KMS-11 (cell line): ENCODE results near the gene YBX2.

ENCODE experiments used
- H2AFZ ChIP-seq: fragments of 200-600 bp; sonication (generic); 2 replicates; pipeline ENCODE4 v1.6.1; 2016; ENCODE audit warnings: antibody characterized with exemption, mixed run types, low read depth
- H3K27ac ChIP-seq: fragments of 200-600 bp; sonication (generic); 2 replicates; pipeline ENCODE4 v1.6.1; 2016; ENCODE audit warnings: mild to moderate bottlenecking, mixed run types
- H3K27me3 ChIP-seq: fragments of 200-600 bp; sonication (generic); 2 replicates; pipeline ENCODE4 v1.6.1; 2017; ENCODE audit warnings: mild to moderate bottlenecking, low read depth, mixed run types, moderate library complexity; ENCODE audit not compliant: insufficient read depth
- H3K36me3 ChIP-seq: fragments of 200-600 bp; sonication (generic); 2 replicates; pipeline ENCODE4 v1.6.1; 2017; ENCODE audit warnings: mild to moderate bottlenecking, mixed run types; ENCODE audit not compliant: insufficient read depth
- H3K4me1 ChIP-seq: fragments of 200-600 bp; sonication (generic); 2 replicates; pipeline ENCODE4 v1.6.1; 2016; ENCODE audit warnings: mild to moderate bottlenecking, low read depth, mixed run types; ENCODE audit not compliant: poor library complexity, severe bottlenecking
- H3K4me2 ChIP-seq: fragments of 200-600 bp; sonication (generic); 2 replicates; pipeline ENCODE4 v1.7.0; 2016; ENCODE audit warnings: mild to moderate bottlenecking, mixed run types
- H3K4me3 ChIP-seq: fragments of 200-600 bp; sonication (generic); IDR thresholded peaks from 2 replicates; pipeline ENCODE4 v1.6.1; 2017; ENCODE audit warnings: low read depth, low read length, mixed read lengths; ENCODE audit not compliant: insufficient read depth
- H3K79me2 ChIP-seq: fragments of 200-600 bp; sonication (generic); 2 replicates; pipeline ENCODE4 v1.6.1; 2016; ENCODE audit warnings: low read depth, mixed run types; ENCODE audit not compliant: insufficient read depth
- H3K9ac ChIP-seq: fragments of 200-600 bp; sonication (generic); 2 replicates; pipeline ENCODE4 v1.6.1; 2016; ENCODE audit warnings: mild to moderate bottlenecking, mixed run types
- H4K20me1 ChIP-seq: fragments of 200-600 bp; sonication (generic); 2 replicates; pipeline ENCODE4 v1.6.1; 2016; ENCODE audit warnings: mild to moderate bottlenecking, mixed run types; ENCODE audit not compliant: insufficient read depth
- CTCF ChIP-seq: fragments of 200-600 bp; sonication (generic); conservative IDR thresholded peaks from 2 replicates; pipeline ENCODE4 v1.6.1; 2017; ENCODE audit warnings: low read depth, mild to moderate bottlenecking, antibody characterized with exemption, low read length, moderate library complexity, mixed read lengths

YBX2 gene

DNA sequence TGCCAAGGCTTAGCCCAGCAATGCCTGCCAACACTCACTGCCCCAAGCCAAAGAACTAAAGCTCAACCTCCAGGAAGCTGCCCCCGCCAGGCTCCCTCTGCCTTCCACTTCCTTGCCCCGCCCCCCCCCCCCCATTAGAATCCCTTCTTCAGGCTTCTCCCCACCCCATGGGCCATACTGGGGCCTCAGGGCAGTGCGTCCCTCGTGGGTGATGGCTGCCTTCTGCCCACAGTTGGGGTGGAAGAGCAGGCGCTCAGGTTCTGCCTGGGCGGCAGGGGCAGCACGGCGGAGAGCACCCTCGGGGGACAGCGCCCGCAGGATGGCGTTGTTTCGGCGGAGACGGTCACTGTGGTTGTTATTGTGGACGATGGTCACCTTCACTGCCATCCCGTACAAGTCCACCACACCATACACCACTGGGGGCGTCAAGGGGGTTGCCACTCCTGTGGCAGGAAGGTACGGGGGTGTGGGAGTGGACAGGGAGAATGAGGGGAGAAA is 30.6 kb upstream of the YBX2 start:
- Histone ChIP-seq H3K4me1 (no peaks in the 10 kb centered on the region), H3K27ac (no peak overlapping the region), H3K36me3 (no peaks in the 10 kb centered on the region), H3K79me2 (no peaks in the 10 kb centered on the region), H3K4me2 (no peak overlapping the region), H3K9ac (no peak overlapping the region), H3K4me3 (no peak overlapping the region), H2AFZ (no peak overlapping the region), H4K20me1 (no peaks in the 10 kb centered on the region), H3K27me3 (no peaks in the 10 kb centered on the region)
- no peak for TF ChIP-seq CTCF

GRCh38 chr17:7324438-7324779 is 30.0 kb upstream of the YBX2 start:
- no peak for TF ChIP-seq CTCF
- H3K9ac ChIP-seq = no peak overlapping the region
- H3K4me2 ChIP-seq = no peak overlapping the region
- H3K4me3 ChIP-seq = no peak overlapping the region
- H3K27ac ChIP-seq = no peak overlapping the region
- H3K79me2 ChIP-seq = no peaks in the 10 kb centered on the region
- H3K4me1 ChIP-seq = no peaks in the 10 kb centered on the region
- H4K20me1 ChIP-seq = no peaks in the 10 kb centered on the region
- no peaks in the 10 kb centered on the region for H3K27me3 ChIP-seq
- H2AFZ ChIP-seq = no peak overlapping the region
- H3K36me3 ChIP-seq = no peaks in the 10 kb centered on the region

- no peak for TF ChIP-seq CTCF
- H3K79me2 ChIP-seq = no peaks in the 10 kb centered on the region
- H3K9ac ChIP-seq = no peak overlapping the region
- no peaks in the 10 kb centered on the region for H3K4me1 ChIP-seq
- no peak overlapping the region for H3K27ac ChIP-seq
- H3K4me3 ChIP-seq = no peak overlapping the region
- no peaks in the 10 kb centered on the region for H3K36me3 ChIP-seq
- no peak overlapping the region for H3K4me2 ChIP-seq
- no peaks in the 10 kb centered on the region for H4K20me1 ChIP-seq
- H3K27me3 ChIP-seq = no peaks in the 10 kb centered on the region
- no peak overlapping the region for H2AFZ ChIP-seq
These were observed 29.4 kb upstream of the YBX2 start for GRCh38 chr17:7323731-7324437.

GRCh38 chr17:7322520-7323194 is 28.2 kb upstream of the YBX2 start:
- Histone ChIP-seq H3K79me2 (no peaks in the 10 kb centered on the region), H3K27me3 (no peaks in the 10 kb centered on the region), H4K20me1 (no peaks in the 10 kb centered on the region), H3K27ac (no peak overlapping the region), H3K36me3 (no peaks in the 10 kb centered on the region), H3K4me2 (no peak overlapping the region), H3K4me3 (no peak overlapping the region), H2AFZ (no peak overlapping the region), H3K4me1 (no peaks in the 10 kb centered on the region), H3K9ac (no peak overlapping the region)
- no peak for TF ChIP-seq CTCF
